GM12878 (cell line): ENCODE results near the gene RCCD1. TPM values are rescaled to one million over a fixed set of nuclear protein-coding genes. Genes with fewer than 3 reads are reported as not detected.

Experiments
- ATAC-seq: fragments of 200-7000 bp; cut with Tn5 transposase; 3 replicates; pipeline ENCODE4 v1.9.1; 2020; ENCODE audit warnings: mild to moderate bottlenecking, moderate library complexity
- BruUV-seq: library from RNA; stranded (reverse); fragments of 400-500 nt; replicated peaks from 2 replicates; lab custom pipeline; 2021; lab: Mats Ljungman, UMichigan
- CTCF ChIA-PET: fragments of 300-600 bp; sonication (Branson Sonifier 250); formaldehyde crosslinking; extraction: SDS; loops from one replicate; lab custom pipeline; 2021; ENCODE audit warnings: inconsistent platforms; lab: Yijun Ruan, JAX
- POLR2A ChIA-PET: fragments of 350-600 bp; formaldehyde crosslinking; extraction: SDS; loops from one replicate; lab custom pipeline; 2021; ENCODE audit warnings: inconsistent platforms; lab: Charles Lee
- RAD21 ChIA-PET: fragments of 300-600 bp; sonication (Branson Sonifier 250); formaldehyde crosslinking; loops from one replicate; lab custom pipeline; 2023; ENCODE audit warnings: antibody characterized with exemption; ENCODE audit not compliant: unreplicated experiment; lab: Charles Lee
- SMC1A ChIA-PET: fragments of 300-600 bp; sonication (Branson Sonifier 250); formaldehyde crosslinking; loops from one replicate; lab custom pipeline; 2023; ENCODE audit not compliant: unreplicated experiment, uncharacterized antibody; lab: Charles Lee
- DNase-seq: peaks from one replicate; pipeline ENCODE4 v3.0.0-alpha.2; 2011; ENCODE audit warnings: low read depth, low spot score
- FAIRE-seq: peaks from 3 replicates; lab custom pipeline; 2011; peaks lifted over from hg19 to GRCh38; lab: Jason Lieb, UNC
- H2AFZ ChIP-seq: 2 replicates; pipeline ENCODE4 v1.6.0; 2011; ENCODE audit warnings: low read depth, low read length, control low read depth; ENCODE audit not compliant: control insufficient read depth
- H3K27ac ChIP-seq: 2 replicates; pipeline ENCODE4 v1.5.1; 2011; ENCODE audit warnings: control low read depth; ENCODE audit not compliant: control insufficient read depth, insufficient read depth
- H3K27me3 ChIP-seq, 2 experiments: replicated peaks in 1 of 2; 2 replicates each; pipeline versions ENCODE4 v1.6.0 to v1.6.1; 2011; ENCODE audit warnings: low read length in 1 of 2; ENCODE audit not compliant: control insufficient read depth in 2 of 2, insufficient read depth in 2 of 2
- H3K36me3 ChIP-seq, 2 experiments: 2 replicates each; pipeline ENCODE4 v1.5.1; 2011; ENCODE audit warnings: low read length in 1 of 2; ENCODE audit not compliant: control insufficient read depth in 2 of 2, insufficient read depth in 2 of 2
- H3K4me1 ChIP-seq: 2 replicates; pipeline ENCODE4 v1.6.1; 2011; ENCODE audit warnings: mild to moderate bottlenecking, low read length, moderate library complexity, mixed read lengths; ENCODE audit not compliant: control insufficient read depth, insufficient read depth
- H3K4me2 ChIP-seq: 2 replicates; pipeline ENCODE4 v1.6.0; 2011; ENCODE audit warnings: control low read depth; ENCODE audit not compliant: control insufficient read depth, insufficient read depth
- H3K4me3 ChIP-seq: fragments of 200-600 bp; sonication (generic); 2 replicates; pipeline ENCODE4 v1.5.1; 2016
- H3K79me2 ChIP-seq: 2 replicates; pipeline ENCODE4 v1.6.0; 2011; ENCODE audit warnings: low read length; ENCODE audit not compliant: control insufficient read depth, insufficient read depth
- H3K9ac ChIP-seq: 2 replicates; pipeline ENCODE4 v1.8.0; 2011; ENCODE audit warnings: low read length, control low read depth, mixed read lengths; ENCODE audit not compliant: control insufficient read depth, insufficient read depth
- H3K9me3 ChIP-seq: replicated peaks from 3 replicates; pipeline ENCODE4 v1.5.1; 2011; ENCODE audit warnings: mild to moderate bottlenecking, low read length; ENCODE audit not compliant: control insufficient read depth, insufficient read depth
- H4K20me1 ChIP-seq: 2 replicates; pipeline ENCODE4 v1.6.0; 2011; ENCODE audit not compliant: control insufficient read depth, insufficient read depth
- CBX5 ChIP-seq: sonication (generic); IDR thresholded peaks from 2 replicates; pipeline ENCODE4 v1.6.1; 2016; ENCODE audit warnings: low read depth, moderate library complexity, mild to moderate bottlenecking, inconsistent platforms
- CREM ChIP-seq: IDR thresholded peaks from 2 replicates; pipeline ENCODE4 v1.6.1; 2014; ENCODE audit warnings: antibody characterized with exemption, low read depth
- E2F4 ChIP-seq: IDR thresholded peaks from 2 replicates; pipeline ENCODE4 v1.6.1; 2012; ENCODE audit warnings: low read depth, low read length, improper control_type of control experiment
- GABPA ChIP-seq: IDR thresholded peaks from 2 replicates; pipeline ENCODE4 v1.6.1; 2014; ENCODE audit warnings: antibody characterized with exemption, low read depth, mild to moderate bottlenecking, inconsistent platforms
- HDAC6 ChIP-seq: fragments of 200-600 bp; sonication (generic); IDR thresholded peaks from one replicate; pipeline ENCODE4 v1.8.0; 2017; ENCODE audit warnings: antibody characterized with exemption; ENCODE audit not compliant: unreplicated experiment
- IRF3 ChIP-seq: fragments of 450-650 bp; IDR thresholded peaks from 2 replicates; pipeline ENCODE4 v1.6.1; 2014; ENCODE audit warnings: mild to moderate bottlenecking
- KDM1A ChIP-seq: fragments of 200-600 bp; sonication (generic); IDR thresholded peaks from 2 replicates; pipeline ENCODE4 v1.6.1; 2016; ENCODE audit warnings: borderline replicate concordance
- NR2C2 ChIP-seq: IDR thresholded peaks from 2 replicates; pipeline ENCODE4 v1.6.1; 2011; ENCODE audit warnings: borderline replicate concordance, low read depth; ENCODE audit not compliant: control insufficient read depth, insufficient read length
- PML ChIP-seq: IDR thresholded peaks from 2 replicates; pipeline ENCODE4 v1.6.1; 2012; ENCODE audit warnings: low read length, inconsistent platforms
- RAD21 ChIP-seq: IDR thresholded peaks from 2 replicates; pipeline ENCODE4 v1.6.1; 2011; ENCODE audit warnings: mild to moderate bottlenecking, low read depth, low read length, moderate library complexity; ENCODE audit not compliant: insufficient read depth
- SMAD1 ChIP-seq: fragments of 450-650 bp; IDR thresholded peaks from 2 replicates; pipeline ENCODE4 v1.6.1; 2018; ENCODE audit warnings: mild to moderate bottlenecking, low read depth; ENCODE audit not compliant: partially characterized antibody
- SMAD5 ChIP-seq: IDR thresholded peaks from 2 replicates; pipeline ENCODE4 v1.6.1; 2016; ENCODE audit warnings: antibody characterized with exemption, low read depth
- ZBTB4 ChIP-seq: fragments of 450-650 bp; formaldehyde crosslinking; IDR thresholded peaks from 2 replicates; pipeline ENCODE4 v1.4.0; 2022; ENCODE audit warnings: mild to moderate bottlenecking, moderate library complexity
- ZNF24 ChIP-seq: fragments of 450-650 bp; IDR thresholded peaks from 2 replicates; pipeline ENCODE4 v1.6.1; 2017; ENCODE audit warnings: antibody characterized with exemption, mild to moderate bottlenecking
- ZNF622 ChIP-seq: fragments of 450-650 bp; IDR thresholded peaks from 2 replicates; pipeline ENCODE4 v1.6.1; 2017; ENCODE audit warnings: mild to moderate bottlenecking, inconsistent platforms
- WGBS: methylation state at CpG from one replicate; pipeline ENCODE4 v1.1.6; 2016; ENCODE audit warnings: low lambda C conversion rate; ENCODE audit not compliant: insufficient replicate concordance, insufficient coverage; ENCODE audit errors: missing lambda C conversion rate; 5-methylcytosine and 5-hydroxymethylcytosine counted together
- in situ Hi-C: fragments of 300-500 bp; cut with MboI; formaldehyde crosslinking; loops from 9 replicates; pipeline ENCODE4 v1.14.3; 2018; ENCODE audit warnings: mixed read lengths
- intact Hi-C: fragments of 100-400 bp; cut with micrococcal nuclease; formaldehyde crosslinking; loops from one replicate; pipeline ENCODE4 v1.14.2; 2022; ENCODE audit not compliant: unreplicated experiment
- polyA plus RNA-seq, 11 experiments: library from polyadenylated mRNA; depleted of rRNA in 4 of 11; unstranded in 6 of 11; stranded (reverse) in 5 of 11; fragments of >200 nt; fragmentation: Nextera tagmentation in 4 of 11; fragmentation: Illumina TruSeq in 1 of 11; extraction: Ambion mirVana in 4 of 11; extraction: Trizol in 1 of 11; gene quantifications; 1 replicate in 1 of 11; 2 replicates in 10 of 11; pipeline versions ENCODE4 v1.2.1 to v1.2.3, GENCODE V29; 2011 to 2016; ENCODE audit warnings: inconsistent platforms in 2 of 11, missing spikeins in 2 of 11, low read depth in 1 of 11
- total RNA-seq, 4 experiments: library from RNA; depleted of rRNA in 3 of 4; stranded (reverse); fragments of >200 nt in 3 of 4; fragmentation: Illumina TruSeq in 1 of 4; extraction: Trizol in 1 of 4; gene quantifications; 2 replicates each; pipeline versions ENCODE4 v1.2.1 to v1.2.3, GENCODE V29; 2013 to 2021

The RCCD1 gene
- total and polyA plus RNA-seq, 10 of the 15 experiments (the other 5 are each of a cell fraction or from before 2014, with no cell fraction given), result 5.2 to 30.4 (median 20.9) TPM

- POLR2A ChIA-PET, result interaction anchor here (0.7 to 1.5 kb wide), 2 partner anchors 16 to 27 kb away, joined by 4 to 5 read pairs; partner anchors contain the start of gene HDDC3
Observed at GRCh38 chr15:90959028-90959595, 4.4 kb downstream of the RCCD1 start.

More at GRCh38 chr15:90959028-90959595, 4.4 kb downstream of the RCCD1 start:
- BruUV-seq, result no TSS peak
- H3K27ac ChIP-seq, result no peak overlapping the region
- FAIRE-seq (no peak), DNase-seq (no peak), ATAC-seq (no peak)
- ChIA-PET SMC1A (interaction anchor here (1.4 kb wide), 2 partner anchors 22 to 91 kb away, joined by 4 read pairs; no protein-coding TSS in a partner anchor), RAD21 (interaction anchor here (0.6 kb wide), 1 partner anchor 630 kb away, joined by 3 read pairs; no protein-coding TSS in a partner anchor), CTCF (interaction anchor here (1.0 to 6.4 kb wide), 9 partner anchors 12 to 90 kb away, joined by 3 to 74 read pairs (median 6); partner anchors contain the start of genes HDDC3 and UNC45A)
- TF ChIP-seq HDAC6 (no peak), SMAD5 (no peak), E2F4 (no peak), ZBTB4 (no peak), ZNF622 (no peak), GABPA (no peak), IRF3 (no peak), CBX5 (no peak), CREM (no peak), RAD21 (no peak), NR2C2 (no peak), SMAD1 (no peak), PML (no peak), KDM1A (no peak), ZNF24 (no peak)
- 98% methylated on average over 8 of the region's 8 CpGs for WGBS
- peaks cover 3% of the 10 kb centered on the region; the same call in 1 of the 2 replicates for H3K4me1 ChIP-seq
- intact Hi-C loops (loop anchor here (5.0 kb wide), 3 partner anchors 33 to 88 kb away; partner anchors contain the start of genes PRC1 and VPS33B), in situ Hi-C loops (loop anchor here (25.0 kb wide), 1 partner anchor 1372 kb away; the partner anchor contains the start of gene TICRR)
- no peak overlapping the region for H3K9ac ChIP-seq
- H3K27me3 ChIP-seq, result no peaks in the 10 kb centered on the region
- no peak overlapping the region for H3K4me3 ChIP-seq
- peaks cover 21% of the 10 kb centered on the region in 2 experiments for H3K36me3 ChIP-seq
- H3K9me3 ChIP-seq, result no peaks in the 10 kb centered on the region
- no peaks in the 10 kb centered on the region for H4K20me1 ChIP-seq
- H3K79me2 ChIP-seq, result peaks cover 24% of the 10 kb centered on the region
- no peak overlapping the region for H2AFZ ChIP-seq
- H3K4me2 ChIP-seq, result no peak overlapping the region
